ENCODE measurements around the gene CST9L. TPM values are rescaled to one million over a fixed set of nuclear protein-coding genes. Genes with fewer than 3 reads are reported as not detected.

The CST9L gene
- total and polyA plus RNA-seq, 10 of the 15 experiments (the other 5 are each of a cell fraction or from before 2014, with no cell fraction given): not detected

- no peak for TF ChIP-seq BCLAF1 (IDR thresholded peaks at IDR 0.05)
Measured at GRCh38 chr20:23562721-23563342, 5.5 kb downstream of the CST9L start (continued).

GRCh38 chr20:23554401-23554800 lies 13.9 kb downstream of the CST9L start:
- H3K36me3 ChIP-seq (ENCODE audit: control insufficient read depth in 2 of 2, insufficient read depth in 2 of 2, low read length in 1 of 2): no peaks in the 10 kb centered on the region
- SMC1A ChIA-PET (ENCODE audit: uncharacterized antibody, unreplicated experiment): no interaction called here
- DNase-seq (ENCODE audit: low read depth, low spot score): no peak
- H2AFZ ChIP-seq (ENCODE audit: control insufficient read depth, low read depth, low read length): no peak overlapping the region
- 0% methylated on average over 1 of the region's 1 CpG for WGBS (ENCODE audit: insufficient coverage, insufficient replicate concordance, low lambda C conversion rate, missing lambda C conversion rate)
- H3K27me3 ChIP-seq (replicated peaks in 1 of 2; ENCODE audit: control insufficient read depth in 2 of 2, insufficient read depth in 2 of 2, low read length in 1 of 2): no peaks in the 10 kb centered on the region
- RAD21 ChIA-PET (ENCODE audit: unreplicated experiment): no interaction called here
- no peak for ATAC-seq
- no peak for FAIRE-seq
- no TSS peak for BruUV-seq (replicated peaks)
- no peaks in the 10 kb centered on the region for H3K79me2 ChIP-seq (ENCODE audit: control insufficient read depth, insufficient read depth, low read length)
- no peaks in the 10 kb centered on the region for H3K9me3 ChIP-seq (replicated peaks; ENCODE audit: control insufficient read depth, insufficient read depth, low read length)
- no peak overlapping the region for H3K9ac ChIP-seq (ENCODE audit: control insufficient read depth, insufficient read depth, low read length)
- no peaks in the 10 kb centered on the region for H3K4me1 ChIP-seq (ENCODE audit: control insufficient read depth, insufficient read depth, low read length)
- TF ChIP-seq CEBPZ (IDR thresholded peaks at IDR 0.05; ENCODE audit: low read depth, low read length) (no peak), FOXM1 (IDR thresholded peaks at IDR 0.05; ENCODE audit: low read depth, low read length) (no peak), IRF4 (IDR thresholded peaks at IDR 0.05; ENCODE audit: low read depth, low read length) (no peak), BHLHE40 (IDR thresholded peaks at IDR 0.05; ENCODE audit: borderline replicate concordance in 1 of 2, low read depth in 2 of 2, low read length in 1 of 2) (no peak), STAT1 (conservative IDR thresholded peaks at IDR 0.05) (no peak), ZBTB4 (CRISPR knock-in tag; IDR thresholded peaks at IDR 0.05) (no peak), POU2F2 (IDR thresholded peaks at IDR 0.05; ENCODE audit: borderline replicate concordance, low read depth, low read length) (no peak), BCL11A (IDR thresholded peaks at IDR 0.05; ENCODE audit: low read depth, low read length) (no peak), RCOR1 (conservative IDR thresholded peaks at IDR 0.05; ENCODE audit: low read depth, low read length) (no peak)
- intact Hi-C loops (cut with micrococcal nuclease; ENCODE audit: unreplicated experiment) (no loop called here), in situ Hi-C loops (cut with MboI) (no loop called here)
- H3K4me2 ChIP-seq (ENCODE audit: control insufficient read depth, insufficient read depth): no peak overlapping the region
- no peak overlapping the region for H3K27ac ChIP-seq (ENCODE audit: control insufficient read depth, insufficient read depth)
- no peak overlapping the region for H3K4me3 ChIP-seq
- POLR2A ChIA-PET: interaction anchor here (0.6 kb wide), 1 partner anchor 607 kb away, joined by 3 read pairs; no protein-coding TSS in a partner anchor
- CTCF ChIA-PET: no interaction called here
- H4K20me1 ChIP-seq (ENCODE audit: control insufficient read depth, insufficient read depth): no peaks in the 10 kb centered on the region
